ENCODE measurements around the gene TERF2IP. TPM values are rescaled to one million over a fixed set of nuclear protein-coding genes. Genes with fewer than 3 reads are reported as not detected.

Gene TERF2IP
- total and polyA plus RNA-seq, 9 donors = 66.6 to 122 (median 83.7) TPM

DNA sequence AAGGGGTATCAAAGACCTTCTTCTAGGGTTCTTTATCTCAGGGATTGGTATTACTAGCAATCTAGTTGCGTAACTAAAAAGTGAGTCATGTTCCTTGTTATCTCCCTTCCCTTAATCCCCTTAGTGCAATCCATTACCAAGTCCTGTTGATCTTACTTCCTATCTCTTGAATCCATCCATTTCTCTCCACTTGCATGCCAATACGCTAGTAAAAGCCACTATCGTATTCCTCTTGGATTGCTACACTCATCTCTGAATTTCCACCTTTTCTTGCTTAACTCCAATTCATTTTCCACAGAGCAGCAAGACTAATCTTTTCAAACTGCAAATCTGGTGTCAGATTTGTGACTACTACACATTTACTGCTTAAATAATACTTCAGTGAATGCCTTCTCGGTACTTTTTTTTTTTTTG, 22.6 kb upstream of the TERF2IP start:
- DNase-seq = no peak
- intact Hi-C loops (cut with DNase I) = loop anchor here in 1 of 4 donors (10.0 kb wide), 1 partner anchor 60 kb away; the partner anchor contains the start of gene GABARAPL2
- H3K4me3 ChIP-seq = no peak overlapping the region
- no peaks in the 10 kb centered on the region for H3K27me3 ChIP-seq
- no peaks in the 10 kb centered on the region for H3K9me3 ChIP-seq
- no peak overlapping the region for H3K27ac ChIP-seq
- H3K4me1 ChIP-seq (ENCODE audit: insufficient read depth) = peaks cover 6% of the 10 kb centered on the region
- H3K36me3 ChIP-seq = no peaks in the 10 kb centered on the region
- WGBS, 3 donors = 54 to 65% (median 63%) methylated on average over 4 of the region's 4 CpGs
- TF ChIP-seq, protein P1, sequence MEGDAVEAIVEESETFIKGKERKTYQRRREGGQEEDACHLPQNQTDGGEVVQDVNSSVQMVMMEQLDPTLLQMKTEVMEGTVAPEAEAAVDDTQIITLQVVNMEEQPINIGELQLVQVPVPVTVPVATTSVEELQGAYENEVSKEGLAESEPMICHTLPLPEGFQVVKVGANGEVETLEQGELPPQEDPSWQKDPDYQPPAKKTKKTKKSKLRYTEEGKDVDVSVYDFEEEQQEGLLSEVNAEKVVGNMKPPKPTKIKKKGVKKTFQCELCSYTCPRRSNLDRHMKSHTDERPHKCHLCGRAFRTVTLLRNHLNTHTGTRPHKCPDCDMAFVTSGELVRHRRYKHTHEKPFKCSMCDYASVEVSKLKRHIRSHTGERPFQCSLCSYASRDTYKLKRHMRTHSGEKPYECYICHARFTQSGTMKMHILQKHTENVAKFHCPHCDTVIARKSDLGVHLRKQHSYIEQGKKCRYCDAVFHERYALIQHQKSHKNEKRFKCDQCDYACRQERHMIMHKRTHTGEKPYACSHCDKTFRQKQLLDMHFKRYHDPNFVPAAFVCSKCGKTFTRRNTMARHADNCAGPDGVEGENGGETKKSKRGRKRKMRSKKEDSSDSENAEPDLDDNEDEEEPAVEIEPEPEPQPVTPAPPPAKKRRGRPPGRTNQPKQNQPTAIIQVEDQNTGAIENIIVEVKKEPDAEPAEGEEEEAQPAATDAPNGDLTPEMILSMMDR (IDR thresholded peaks at IDR 0.05) = no peak
- TF ChIP-seq EP300 (IDR thresholded peaks at IDR 0.05) = no peak
- no peak for TF ChIP-seq POLR2A (IDR thresholded peaks at IDR 0.05)

DNA sequence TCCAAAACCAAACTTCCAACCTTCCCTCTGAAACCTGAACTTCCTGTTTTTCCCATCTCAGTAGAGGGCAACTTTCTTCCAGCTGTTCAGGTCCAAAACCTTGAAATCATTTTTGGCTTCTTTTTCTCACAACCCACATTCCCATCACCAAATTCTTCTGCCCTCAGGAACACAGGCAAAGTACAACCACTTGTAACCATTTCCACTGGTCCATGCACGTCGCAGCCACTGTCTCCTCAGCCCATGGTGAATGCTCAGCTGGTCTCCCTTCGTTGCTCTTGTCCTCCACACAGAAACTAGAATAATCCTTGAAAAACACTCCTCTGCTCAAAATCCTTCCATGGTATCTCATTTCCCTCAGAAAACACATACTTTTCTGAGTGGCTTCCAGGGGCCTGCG, 20.8 kb upstream of the TERF2IP start:
- Histone ChIP-seq H3K4me3 (no peak overlapping the region), H3K9me3 (no peaks in the 10 kb centered on the region), H3K36me3 (no peaks in the 10 kb centered on the region), H3K27me3 (no peaks in the 10 kb centered on the region), H3K27ac (no peak overlapping the region), H3K4me1 (ENCODE audit: insufficient read depth) (peaks cover 4% of the 10 kb centered on the region)
- WGBS, 3 donors = 78 to 86% (median 79%) methylated on average over 4 of the region's 4 CpGs
- TF ChIP-seq, protein P1 (IDR thresholded peaks at IDR 0.05) = no peak
- TF ChIP-seq EP300 (IDR thresholded peaks at IDR 0.05) = no peak
- no peak for TF ChIP-seq POLR2A (IDR thresholded peaks at IDR 0.05)
- intact Hi-C loops (cut with DNase I) = loop anchor here in 1 of 4 donors (10.0 kb wide), 1 partner anchor 62 kb away; the partner anchor contains the start of gene GABARAPL2
- DNase-seq = no peak

DNA sequence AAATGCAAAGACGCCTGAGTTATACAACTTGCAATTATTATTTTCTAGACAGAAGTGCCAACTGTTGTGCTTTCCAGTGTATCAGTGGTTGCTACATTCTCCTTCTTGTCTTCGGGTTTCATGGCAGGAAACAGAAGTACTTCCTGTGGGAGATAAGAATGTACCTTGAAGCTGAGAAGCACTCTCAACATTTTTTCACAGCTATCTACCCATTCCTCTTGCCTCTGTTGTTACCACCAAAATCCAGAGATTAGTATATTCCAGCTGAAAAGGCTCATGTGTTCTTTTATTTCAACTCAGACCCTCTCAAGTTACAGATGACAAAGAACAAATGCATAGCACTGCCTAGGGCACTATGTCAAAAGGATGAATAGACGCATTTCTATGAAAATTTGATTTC, 19.7 kb upstream of the TERF2IP start:
- Histone ChIP-seq H3K4me1 (ENCODE audit: insufficient read depth) (no peaks in the 10 kb centered on the region), H3K36me3 (no peaks in the 10 kb centered on the region), H3K27ac (no peak overlapping the region), H3K4me3 (no peak overlapping the region), H3K27me3 (no peaks in the 10 kb centered on the region), H3K9me3 (no peaks in the 10 kb centered on the region)
- no peak for DNase-seq
- intact Hi-C loops (cut with DNase I) = loop anchor here in 1 of 4 donors (10.0 kb wide), 1 partner anchor 63 kb away; the partner anchor contains the start of gene GABARAPL2
- WGBS, 3 donors = 46 to 52% (median 47%) methylated on average over 3 of the region's 3 CpGs
- no peak for TF ChIP-seq POLR2A (IDR thresholded peaks at IDR 0.05)
- TF ChIP-seq EP300 (IDR thresholded peaks at IDR 0.05) = no peak
- TF ChIP-seq, protein P1 (IDR thresholded peaks at IDR 0.05) = no peak

DNA sequence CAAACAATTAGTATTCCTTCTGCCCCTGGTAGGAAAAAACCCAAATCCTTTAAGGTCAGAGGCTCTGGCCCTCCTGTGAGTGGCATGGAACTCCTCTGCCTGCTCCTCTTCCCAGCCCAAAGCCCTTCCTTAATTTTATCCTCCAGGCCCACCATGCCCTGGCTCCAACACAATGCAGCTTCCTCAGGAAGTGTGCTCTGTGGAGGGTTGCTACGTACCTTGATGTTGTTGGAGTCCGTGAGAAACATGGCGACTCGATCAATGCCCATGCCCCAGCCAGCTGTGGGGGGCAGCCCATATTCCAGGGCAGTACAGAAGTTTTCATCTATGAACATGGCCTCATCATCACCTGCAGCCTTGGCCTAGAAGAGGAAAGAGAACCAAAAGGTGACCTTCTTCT, 19.2 kb upstream of the TERF2IP start:
- Histone ChIP-seq H3K4me3 (no peak overlapping the region), H3K27me3 (no peaks in the 10 kb centered on the region), H3K36me3 (no peaks in the 10 kb centered on the region), H3K4me1 (ENCODE audit: insufficient read depth) (no peaks in the 10 kb centered on the region), H3K27ac (no peak overlapping the region), H3K9me3 (no peaks in the 10 kb centered on the region)
- no peak for TF ChIP-seq EP300 (IDR thresholded peaks at IDR 0.05)
- TF ChIP-seq POLR2A (IDR thresholded peaks at IDR 0.05) = no peak
- TF ChIP-seq, protein P1 (IDR thresholded peaks at IDR 0.05) = no peak
- no peak for DNase-seq
- 86 to 91% (median 88%) methylated on average over 4 of the region's 4 CpGs for WGBS, 3 donors
- intact Hi-C loops (cut with DNase I) = loop anchor here in 1 of 4 donors (10.0 kb wide), 1 partner anchor 64 kb away; the partner anchor contains the start of gene GABARAPL2
